Stimulated activated CD8-positive, alpha-beta memory T cell treated with anti-CD3 and anti-CD28 coated beads, Interleukin-4, amount 100 ng/mL, for 4 hours (primary cell): ENCODE results near the gene TOMM40L.

Experiments
- DNase-seq, 2 donors: peaks; one replicate each; pipeline ENCODE4 v3.0.0-alpha.2; 2020; ENCODE audit warnings: low read depth in 2 of 2, low spot score in 1 of 2

The TOMM40L gene

DNA sequence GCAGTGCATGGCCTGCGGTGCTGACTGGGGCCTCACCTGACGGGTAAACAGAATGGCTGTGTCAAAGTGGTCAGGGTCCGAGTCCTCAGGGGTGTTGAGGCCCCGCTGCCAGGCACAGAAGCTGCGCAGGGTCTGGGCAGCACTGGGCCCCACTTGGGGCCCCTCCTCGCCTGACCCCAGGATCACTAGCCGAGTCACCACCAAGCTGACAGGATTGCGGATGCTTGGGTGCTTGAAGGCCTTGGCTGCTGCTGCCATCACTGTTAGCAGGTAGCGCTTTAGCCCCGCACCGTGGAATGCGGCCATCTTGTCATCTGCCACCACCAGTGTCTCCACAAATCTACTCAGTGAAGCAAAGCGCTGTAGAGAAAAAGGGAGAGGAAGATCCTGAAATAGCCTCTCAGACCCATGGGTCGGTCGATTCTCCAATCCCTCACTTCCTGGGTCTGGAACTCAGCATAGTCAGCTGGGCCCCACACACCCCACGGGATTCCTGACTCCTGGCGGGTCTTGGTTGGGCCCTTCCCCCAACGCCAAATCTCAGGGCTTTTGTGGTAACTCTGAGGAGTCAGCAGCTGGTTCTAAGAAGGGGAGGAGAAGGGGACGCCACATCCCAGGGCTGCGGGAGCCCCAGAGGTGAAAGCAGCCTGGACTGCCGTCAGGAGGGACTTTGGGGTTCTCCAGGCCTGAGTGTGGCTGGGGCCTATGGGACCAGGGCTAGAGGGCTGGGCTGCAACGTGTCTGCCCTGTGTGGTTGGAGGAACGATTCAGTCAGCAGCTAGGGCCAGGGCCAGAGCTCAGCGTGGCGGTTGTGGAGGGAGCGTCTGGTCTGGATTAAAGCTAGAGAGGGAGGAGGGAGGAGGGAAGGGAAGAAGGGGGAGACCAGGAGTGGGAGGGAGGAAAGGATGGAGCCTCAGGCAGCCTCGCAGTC, 29.1 kb upstream of the TOMM40L start:
- no peak for DNase-seq

DNA sequence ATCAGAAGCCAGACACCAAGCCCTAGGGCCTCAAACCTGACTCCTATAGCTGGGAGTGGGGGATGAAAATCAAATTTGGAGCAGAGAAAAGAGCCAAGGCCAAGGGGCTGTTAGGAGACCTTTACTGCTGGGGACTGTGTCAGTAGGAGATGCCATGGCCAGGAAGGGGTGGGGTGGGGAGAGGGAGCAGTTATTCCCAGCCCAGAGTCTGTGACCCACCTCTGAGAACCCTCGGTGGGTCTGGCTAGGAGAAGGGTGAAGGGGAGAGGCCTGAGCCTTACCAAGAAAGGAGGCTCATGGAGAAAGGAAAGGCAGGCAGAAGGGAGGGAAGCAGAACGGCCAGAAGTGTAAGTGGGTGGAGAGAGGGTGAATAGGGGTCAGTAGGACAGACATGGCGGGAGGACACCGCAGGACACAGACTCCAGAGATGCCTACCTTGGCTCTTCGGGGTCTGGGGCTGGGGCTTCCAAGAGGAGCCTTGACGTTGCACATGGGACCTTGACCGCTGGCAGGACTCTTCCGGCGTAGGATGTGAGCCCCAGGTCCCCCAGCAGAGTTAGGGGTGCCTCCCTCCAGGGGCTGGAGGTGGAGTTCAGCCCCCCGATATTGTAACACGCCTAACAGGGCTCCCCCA, 28.2 kb upstream of the TOMM40L start:
- no peak for DNase-seq

DNA sequence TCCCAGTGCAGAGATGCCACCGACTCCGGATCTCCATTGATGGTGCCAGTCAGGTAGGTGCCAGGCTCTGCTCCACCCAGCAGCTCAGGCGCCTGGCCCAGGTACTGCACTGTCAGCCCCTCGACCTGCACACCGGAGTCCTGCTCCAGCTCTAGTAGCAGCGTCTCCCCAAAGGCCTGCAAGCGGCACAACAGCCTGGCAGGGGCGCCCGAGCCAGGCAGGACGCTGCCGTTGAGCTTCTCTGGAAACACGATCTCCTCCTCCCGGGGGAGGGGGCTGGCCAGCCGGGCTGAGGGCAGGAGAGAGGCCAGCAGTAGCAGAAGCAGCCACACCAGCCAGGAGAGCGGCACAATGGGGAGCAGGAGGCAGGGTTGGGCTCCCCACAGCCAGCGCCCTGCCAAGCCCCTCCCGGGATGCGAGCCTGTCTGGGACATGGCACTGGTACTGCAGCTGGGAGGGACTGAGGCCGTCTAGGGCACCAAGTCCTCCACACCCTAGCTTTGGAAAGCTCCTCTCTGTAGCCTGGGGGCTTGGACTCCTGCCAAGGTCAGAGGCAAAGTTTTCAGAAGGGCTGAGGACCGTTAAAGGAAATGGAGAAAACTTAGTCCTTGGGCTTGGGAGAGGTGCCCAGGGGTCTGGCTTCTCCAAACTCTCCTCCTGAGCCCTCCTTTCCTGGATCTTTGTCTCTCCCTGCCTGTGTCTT, 27.5 kb upstream of the TOMM40L start:
- DNase-seq = no peak

DNA sequence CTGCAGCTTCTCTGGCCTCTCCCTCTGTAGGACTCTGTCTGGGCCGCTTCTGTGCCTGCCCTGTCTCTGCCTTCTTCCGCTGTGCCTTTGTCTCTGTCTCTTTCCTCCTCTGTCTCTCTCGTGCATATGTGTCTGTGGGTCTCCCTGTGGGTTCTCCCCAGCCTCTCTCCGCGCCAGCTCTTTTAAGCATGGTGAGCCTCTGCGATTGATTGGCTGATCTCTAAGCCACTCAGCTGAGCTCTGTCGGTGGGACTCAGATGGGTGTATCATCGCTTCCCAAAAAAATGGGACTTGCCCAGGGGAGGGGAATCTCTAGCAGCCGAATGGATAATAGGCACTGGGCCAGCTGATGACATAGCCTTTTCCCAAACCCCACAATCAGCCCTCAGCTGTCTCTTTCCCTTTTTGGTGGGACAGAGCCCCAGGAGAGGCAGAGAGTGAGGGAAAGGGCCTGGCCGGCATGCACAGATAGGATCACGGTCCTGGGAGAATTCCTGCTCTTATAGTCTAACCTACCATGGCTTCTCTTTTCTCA, 26.9 kb upstream of the TOMM40L start, which contains the start of gene ADAMTS4:
Gene ADAMTS4, minus strand, starts transcription at position 158 of the 535 bp plus-strand sequence. CDS start 427 bp downstream, outside the sequence.
- DNase-seq = no peak

DNA sequence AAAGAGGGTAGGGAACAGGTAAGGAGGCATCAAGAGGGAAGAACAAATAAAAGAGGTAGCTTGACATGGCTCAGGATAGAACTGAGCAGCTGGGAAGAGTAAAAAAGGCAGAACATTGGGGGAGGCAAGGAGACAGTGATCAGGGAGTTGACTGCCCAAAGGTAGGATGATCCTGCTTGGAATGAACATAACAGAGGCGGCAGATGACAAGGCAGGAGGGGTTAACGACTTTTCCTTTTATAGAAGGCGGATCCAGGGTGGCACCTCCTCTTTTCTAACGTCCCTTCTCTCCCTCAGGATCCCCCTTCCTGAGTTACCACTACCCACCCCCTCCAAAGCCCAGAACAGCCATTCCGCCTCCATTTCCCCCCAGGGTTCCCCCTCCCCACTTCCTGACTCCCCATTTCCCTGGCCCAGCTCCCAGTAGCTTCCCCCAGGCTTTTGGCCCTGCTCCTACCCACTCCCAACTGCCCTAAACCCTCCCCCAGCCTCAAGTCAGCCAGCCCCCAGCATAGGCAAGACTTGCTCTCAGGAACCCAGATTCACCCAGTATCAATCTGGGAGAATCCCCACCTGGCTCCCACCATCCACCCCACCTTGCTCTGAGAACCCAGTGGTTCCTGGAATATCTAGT, 26.2 kb upstream of the TOMM40L start:
- DNase-seq = no peak

DNA sequence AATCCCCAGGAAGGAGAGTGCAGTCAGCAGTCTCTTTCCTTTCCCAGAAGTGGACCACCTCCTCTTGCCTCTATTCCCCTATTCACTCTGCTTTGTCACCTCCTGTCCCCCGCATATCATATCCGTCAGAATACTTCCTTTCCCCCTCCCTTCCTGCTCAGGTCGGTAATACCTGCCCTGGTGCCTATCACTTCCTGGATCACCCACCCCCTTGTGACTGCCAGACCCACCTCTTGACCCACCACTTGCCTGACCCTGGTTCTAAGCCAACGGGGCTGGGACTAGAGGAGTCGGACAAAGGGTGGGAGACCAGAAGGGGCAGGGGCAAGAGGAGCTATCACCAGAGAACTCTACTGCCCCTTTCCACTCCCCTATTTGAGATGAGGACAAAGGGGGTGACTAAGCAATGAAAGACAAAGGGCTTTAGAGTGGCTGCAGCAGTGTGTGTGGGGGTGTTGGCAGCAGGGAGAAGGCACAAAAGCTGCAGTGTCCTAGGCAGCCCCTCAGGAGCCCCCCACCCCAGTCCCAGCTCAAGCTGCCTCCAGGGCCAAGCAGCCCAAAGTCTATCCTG, 25.4 kb upstream of the TOMM40L start:
- no peak for DNase-seq

DNA sequence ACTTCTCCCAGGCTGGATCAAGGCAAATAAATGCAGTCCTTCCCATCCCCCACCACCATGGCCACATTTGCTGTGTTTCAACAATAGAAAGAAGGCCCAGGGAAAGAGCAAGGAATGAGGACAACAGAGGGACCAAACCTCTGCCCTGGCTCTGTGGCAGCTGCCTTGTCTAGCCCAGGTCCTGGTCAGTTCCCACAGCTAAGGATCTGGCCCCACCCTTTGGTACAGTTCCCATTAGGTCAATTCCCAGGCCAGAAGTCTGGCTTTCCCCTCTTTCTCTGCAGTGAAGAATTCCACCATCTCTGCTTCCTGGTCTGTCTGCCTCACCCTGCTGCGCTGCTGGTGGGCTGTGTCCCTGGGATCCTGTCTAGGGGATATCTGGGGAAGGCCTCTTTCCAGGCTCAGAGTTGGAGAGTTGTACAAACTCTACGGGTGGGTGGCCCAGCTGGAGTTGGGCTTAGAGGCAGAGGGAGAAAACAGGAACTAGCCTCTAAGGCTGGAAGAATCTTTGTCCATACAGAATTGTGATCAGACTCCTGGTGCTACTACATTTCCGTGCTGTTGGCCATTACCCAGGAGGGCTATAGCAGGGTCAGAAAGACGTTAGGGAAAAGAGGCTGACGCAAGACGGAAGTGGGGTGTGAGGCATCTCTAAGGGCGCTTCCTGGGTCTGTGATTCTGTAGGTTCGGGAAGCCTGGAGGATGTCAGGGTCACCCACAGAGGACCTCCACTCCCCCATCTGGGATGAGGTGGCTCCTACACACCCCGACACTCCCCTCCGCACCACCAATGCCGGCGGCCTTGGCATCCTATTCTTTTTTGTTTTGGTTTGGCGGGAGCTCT, 24.6 kb upstream of the TOMM40L start:
- DNase-seq = no peak

DNA sequence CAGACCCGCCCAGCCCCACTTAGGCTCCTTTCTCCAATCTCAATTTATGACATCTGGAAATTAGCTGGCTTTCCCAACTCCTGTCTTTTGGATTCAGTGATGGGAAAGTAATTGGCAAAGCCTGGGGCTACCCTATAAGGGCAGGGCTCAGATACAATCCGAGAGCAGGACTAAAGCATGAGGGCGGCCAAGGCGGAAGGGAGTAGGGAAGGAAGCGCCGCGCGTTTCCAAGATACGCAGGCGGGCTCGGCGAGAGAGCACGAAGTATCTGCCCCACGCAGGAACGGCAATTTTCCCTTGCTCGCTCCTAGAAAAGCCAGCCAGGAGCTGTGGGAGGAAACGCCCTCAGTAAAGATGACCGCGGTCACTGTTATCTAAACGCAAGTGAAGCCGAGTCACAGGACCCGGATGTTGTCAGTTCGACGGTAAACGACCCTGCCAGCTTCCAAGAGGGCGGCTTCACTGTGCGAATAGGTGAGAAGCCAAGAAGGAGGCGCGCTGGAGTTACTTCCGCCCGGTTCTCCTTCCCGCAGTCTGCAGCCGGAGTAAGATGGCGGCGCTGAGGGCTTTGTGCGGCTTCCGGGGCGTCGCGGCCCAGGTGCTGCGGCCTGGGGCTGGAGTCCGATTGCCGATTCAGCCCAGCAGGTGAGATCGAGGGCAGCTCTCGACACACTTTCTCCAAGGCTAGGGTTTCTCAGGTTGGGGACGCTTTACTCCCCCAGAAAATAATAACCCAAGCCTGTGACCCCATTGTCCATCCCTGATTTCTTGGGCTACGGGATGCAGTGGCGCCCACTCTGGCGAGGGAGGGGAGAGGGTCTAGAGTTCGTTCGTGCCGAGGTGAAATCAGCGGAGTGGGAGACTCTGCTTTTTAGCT, 23.8 kb upstream of the TOMM40L start, which contains the start of gene NDUFS2:
Gene NDUFS2, plus strand, starts transcription at position 532 of the 877 bp plus-strand sequence. Its CDS starts 19 bp downstream, at position 551.
- DNase-seq = peak; percentile 90 to 94

DNA sequence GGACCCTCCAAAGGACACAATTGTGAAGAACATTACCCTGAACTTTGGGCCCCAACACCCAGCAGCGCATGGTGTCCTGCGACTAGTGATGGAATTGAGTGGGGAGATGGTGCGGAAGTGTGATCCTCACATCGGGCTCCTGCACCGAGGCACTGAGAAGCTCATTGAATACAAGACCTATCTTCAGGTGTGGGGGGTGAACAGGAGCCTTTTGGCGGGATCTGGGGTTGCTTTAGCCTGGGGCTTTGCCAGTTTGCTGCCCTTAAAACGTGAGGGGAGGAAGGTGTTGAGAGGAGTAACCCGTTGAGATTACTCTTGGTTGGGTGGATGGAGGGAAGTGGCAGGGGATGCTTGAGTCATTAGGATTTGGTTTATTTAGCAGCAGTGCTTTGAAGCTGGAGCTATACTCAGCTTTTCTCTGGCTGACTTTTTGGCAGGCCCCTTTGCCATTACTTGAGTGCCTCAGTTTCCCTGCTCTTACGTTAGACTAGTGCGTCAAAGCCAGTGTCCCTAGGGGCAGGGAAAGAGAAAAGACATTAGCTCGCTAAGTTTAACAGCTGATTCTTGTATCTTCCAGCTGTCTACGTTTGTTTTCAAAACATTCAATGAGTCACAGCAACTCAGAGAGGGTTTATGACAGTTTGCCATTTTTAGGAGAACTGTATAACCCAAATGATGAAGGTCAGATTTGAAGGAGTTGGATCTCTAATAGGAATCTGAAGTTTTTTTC, 19.3 kb upstream of the TOMM40L start:
- no peak for DNase-seq

DNA sequence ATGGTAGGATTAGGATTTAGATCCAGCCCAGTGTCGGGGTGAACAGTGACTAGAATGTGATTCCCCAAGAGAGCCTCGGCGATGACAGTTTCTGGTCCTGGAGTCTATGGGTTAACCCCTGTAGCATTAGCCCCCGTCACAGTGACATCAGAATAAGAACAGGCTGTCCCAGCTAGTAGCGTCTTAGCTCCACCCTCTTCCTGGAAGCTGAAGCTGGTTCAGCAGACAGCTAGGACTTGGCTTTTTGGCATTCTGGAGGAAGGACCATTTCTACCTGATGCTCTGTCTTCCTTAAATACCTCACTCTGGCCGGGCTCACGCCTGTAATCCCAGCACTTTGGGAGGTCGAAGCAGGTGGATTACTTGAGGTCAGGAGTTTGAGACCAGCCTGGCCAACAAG, 18.7 kb upstream of the TOMM40L start:
- no peak for DNase-seq

DNA sequence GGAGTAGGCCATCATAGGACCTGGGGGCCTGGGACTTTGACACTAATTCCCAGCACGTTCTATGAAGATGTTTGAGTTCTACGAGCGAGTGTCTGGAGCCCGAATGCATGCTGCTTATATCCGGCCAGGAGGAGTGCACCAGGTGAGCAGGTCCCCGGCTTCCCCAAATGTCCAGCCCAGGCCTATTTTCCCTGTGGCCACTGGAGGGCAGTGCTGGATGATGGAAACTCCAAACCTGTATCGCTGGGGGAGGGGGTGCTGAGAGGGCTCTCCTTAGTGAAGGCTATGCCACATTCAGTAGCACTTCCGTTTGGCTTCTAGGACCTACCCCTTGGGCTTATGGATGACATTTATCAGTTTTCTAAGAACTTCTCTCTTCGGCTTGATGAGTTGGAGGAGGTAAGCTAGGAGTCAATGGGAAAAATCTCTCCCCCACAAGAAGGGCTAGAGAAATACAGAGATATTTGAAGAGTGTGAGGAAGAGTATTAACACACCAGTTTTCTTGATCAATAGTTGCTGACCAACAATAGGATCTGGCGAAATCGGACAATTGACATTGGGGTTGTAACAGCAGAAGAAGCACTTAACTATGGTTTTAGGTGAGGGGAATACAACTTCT, 16.0 kb upstream of the TOMM40L start:
- no peak for DNase-seq

DNA sequence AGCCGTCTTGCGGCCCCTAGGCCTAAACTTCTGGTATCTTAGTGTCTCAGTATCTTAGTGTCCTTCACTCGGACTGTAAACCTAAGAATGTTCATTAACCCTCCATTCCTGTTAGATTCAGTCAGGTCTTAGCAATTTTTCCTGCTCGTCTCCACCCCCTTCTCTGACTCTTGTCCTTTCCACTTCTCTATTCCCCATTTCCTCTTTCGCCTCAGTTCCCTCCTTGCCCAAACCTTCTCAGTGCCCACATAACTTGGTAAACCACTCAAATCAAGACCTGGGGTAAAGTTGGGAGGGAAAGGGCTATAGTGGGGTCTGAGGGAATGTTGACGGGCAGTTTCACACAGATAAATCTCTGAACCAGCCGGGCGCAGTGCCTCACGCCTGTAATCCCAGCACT, 11.5 kb upstream of the TOMM40L start:
- no peak for DNase-seq

DNA sequence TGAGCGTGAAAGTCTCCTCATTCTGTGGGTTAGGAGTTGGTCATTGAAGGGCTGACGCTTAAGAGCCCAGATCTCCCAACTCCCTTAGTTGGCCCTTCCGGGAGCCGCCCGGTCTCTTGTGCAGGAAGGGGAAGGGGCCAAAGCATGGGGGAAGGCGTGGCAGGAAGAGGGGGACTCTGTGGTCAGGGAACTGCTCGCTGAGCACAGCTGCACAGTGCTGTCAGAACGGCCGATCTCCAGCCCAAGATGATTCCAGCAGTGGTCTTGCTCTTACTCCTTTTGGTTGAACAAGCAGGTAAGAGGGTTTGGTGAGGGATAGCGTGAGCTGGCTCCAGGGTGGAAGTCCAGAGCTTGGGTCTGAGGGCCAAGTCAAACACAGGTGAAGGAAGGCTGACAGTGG, 10.8 kb upstream of the TOMM40L start, which contains the start of gene FCER1G:
Gene FCER1G, plus strand, starts transcription at position 220 of the 400 bp plus-strand sequence. Its CDS starts 27 bp downstream, at position 247.
- DNase-seq = no peak

DNA sequence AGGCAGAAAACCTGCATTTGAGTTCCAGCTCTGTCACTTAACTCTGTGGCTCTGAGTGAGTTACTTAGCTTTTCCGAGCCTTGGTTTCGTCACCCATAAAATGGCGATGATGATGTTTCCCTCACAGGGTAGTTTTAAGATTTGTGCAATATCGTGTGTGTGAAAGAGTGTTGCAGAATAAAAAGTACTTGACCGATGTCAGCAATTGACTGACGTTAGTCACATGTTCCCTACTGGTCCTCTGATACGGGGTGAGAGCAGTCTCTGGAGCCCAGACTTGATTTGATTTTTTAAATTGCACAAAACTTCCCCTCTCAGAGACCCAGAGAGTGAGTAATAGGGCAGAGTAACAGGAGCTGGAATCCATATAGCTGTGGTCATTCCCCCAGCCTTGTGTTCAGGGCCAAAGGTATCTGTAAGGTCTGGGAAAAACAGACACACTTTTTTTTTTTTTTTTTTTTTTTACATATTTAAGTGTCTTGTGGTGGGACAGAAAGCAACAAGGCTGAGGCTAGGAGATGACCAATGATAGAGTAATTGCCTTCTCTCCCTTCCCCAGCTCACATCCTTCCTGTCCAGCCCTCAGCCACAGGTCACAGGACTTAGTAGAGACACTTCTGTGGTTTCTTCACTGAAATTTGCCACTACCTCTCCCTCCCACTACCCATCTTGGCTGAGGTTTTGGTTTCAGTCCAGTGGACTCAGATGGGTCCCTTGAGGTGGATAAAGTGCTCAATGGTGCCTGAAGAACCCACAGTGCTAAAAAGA, 8.7 kb upstream of the TOMM40L start:
- DNase-seq = no peak

DNA sequence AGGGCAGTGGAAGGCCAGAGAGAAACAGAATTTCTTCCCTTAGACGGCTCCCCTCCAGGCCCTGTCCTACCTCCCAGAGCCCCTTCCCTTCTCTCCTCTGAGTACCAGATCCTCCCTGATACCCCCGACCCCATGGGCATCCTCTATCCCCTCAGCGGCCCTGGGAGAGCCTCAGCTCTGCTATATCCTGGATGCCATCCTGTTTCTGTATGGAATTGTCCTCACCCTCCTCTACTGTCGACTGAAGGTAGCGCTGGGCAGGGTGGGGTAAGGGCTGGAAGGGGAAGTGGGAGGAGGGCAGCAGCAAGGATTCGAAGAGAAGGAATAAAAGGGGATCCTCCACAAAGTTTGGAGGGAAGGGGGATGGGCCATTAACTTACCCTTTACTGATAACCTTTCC, 8.0 kb upstream of the TOMM40L start:
- no peak for DNase-seq

DNA sequence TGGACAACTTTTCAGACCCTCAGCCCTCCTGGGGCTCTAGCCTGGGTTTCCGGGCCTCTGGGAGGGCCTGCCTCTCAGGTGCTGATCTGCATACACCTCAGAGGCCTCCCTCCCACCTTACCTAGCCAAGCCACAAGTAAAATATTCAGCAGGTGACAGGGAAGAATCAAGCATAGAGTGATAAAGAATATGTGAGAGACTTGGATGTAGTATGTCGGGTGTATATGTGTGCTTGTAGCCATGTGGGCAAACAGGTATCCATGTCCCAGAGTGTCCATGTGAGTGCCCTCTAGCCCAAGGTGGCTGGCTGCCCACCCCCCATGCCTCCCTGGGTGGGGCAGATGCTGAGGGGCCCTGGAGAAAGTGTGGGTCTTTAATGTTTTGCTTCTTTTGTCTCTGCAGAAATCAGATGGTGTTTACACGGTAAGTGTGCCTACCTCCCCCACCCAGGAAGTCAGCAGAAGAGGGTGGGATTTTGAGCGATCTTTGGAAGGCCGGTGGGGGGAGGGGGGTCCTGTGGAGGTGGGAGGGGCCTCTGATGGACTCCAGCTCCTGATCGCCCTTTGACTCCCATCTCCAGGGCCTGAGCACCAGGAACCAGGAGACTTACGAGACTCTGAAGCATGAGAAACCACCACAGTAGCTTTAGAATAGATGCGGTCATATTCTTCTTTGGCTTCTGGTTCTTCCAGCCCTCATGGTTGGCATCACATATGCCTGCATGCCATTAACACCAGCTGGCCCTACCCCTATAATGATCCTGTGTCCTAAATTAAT, 7.4 kb upstream of the TOMM40L start:
- DNase-seq = no peak
